Measurements from ENCODE around the gene PLBD1.

The PLBD1 gene

GRCh38 chr12:14570231-14570630 is 2.5 kb upstream of the PLBD1 start:
- no peak for DNase-seq (ENCODE audit: low read depth)

GRCh38 chr12:14564336-14564959 is 3.2 kb downstream of the PLBD1 start:
- no peak for DNase-seq (ENCODE audit: low read depth)

- no peak for DNase-seq (ENCODE audit: low read depth)
Measured at GRCh38 chr12:14563046-14563445, 4.6 kb downstream of the PLBD1 start.

- DNase-seq (ENCODE audit: low read depth) = no peak
Measured at GRCh38 chr12:14562279-14562678, 5.4 kb downstream of the PLBD1 start.

GRCh38 chr12:14561677-14562238 is 5.9 kb downstream of the PLBD1 start:
- DNase-seq (ENCODE audit: low read depth) = no peak

GRCh38 chr12:14560904-14561574 is 6.6 kb downstream of the PLBD1 start:
- DNase-seq (ENCODE audit: low read depth) = no peak

- DNase-seq (ENCODE audit: low read depth) = no peak
Measured at GRCh38 chr12:14558473-14558959, 9.2 kb downstream of the PLBD1 start.

- DNase-seq (ENCODE audit: low read depth) = no peak
Measured at GRCh38 chr12:14557966-14558365, 9.7 kb downstream of the PLBD1 start.

GRCh38 chr12:14554281-14555007 is 13.2 kb downstream of the PLBD1 start:
- DNase-seq (ENCODE audit: low read depth) = no peak

- no peak for DNase-seq (ENCODE audit: low read depth)
Measured at GRCh38 chr12:14548609-14549008, 19.1 kb downstream of the PLBD1 start.

- DNase-seq (ENCODE audit: low read depth) = no peak
Measured at GRCh38 chr12:14547571-14547970, 20.1 kb downstream of the PLBD1 start.

GRCh38 chr12:14545144-14546124 is 22.2 kb downstream of the PLBD1 start:
- no peak for DNase-seq (ENCODE audit: low read depth)

- no peak for DNase-seq (ENCODE audit: low read depth)
Measured at GRCh38 chr12:14540801-14541462, 26.8 kb downstream of the PLBD1 start.

GRCh38 chr12:14537088-14537487 is 30.6 kb downstream of the PLBD1 start:
- no peak for DNase-seq (ENCODE audit: low read depth)

- no peak for DNase-seq (ENCODE audit: low read depth)
Measured at GRCh38 chr12:14532152-14532551, 35.5 kb downstream of the PLBD1 start.

- no peak for DNase-seq (ENCODE audit: low read depth)
Measured at GRCh38 chr12:14525964-14526363, 41.7 kb downstream of the PLBD1 start.

- no peak for DNase-seq (ENCODE audit: low read depth)
Measured at GRCh38 chr12:14521822-14522221, 45.9 kb downstream of the PLBD1 start.

- no peak for DNase-seq (ENCODE audit: low read depth)
Measured at GRCh38 chr12:14514946-14515345, 52.7 kb downstream of the PLBD1 start.

GRCh38 chr12:14514154-14514842 is 53.4 kb downstream of the PLBD1 start:
- no peak for DNase-seq (ENCODE audit: low read depth)

GRCh38 chr12:14510574-14510973 is 57.1 kb downstream of the PLBD1 start:
- DNase-seq (ENCODE audit: low read depth) = no peak

Measured in CMK (cell line).